NCI-H1048 (cell line): ENCODE measurements around the gene NAIF1.
"Not testable (repeated sequence)": the region's sequence is repeated elsewhere in the genome, so short reads cannot be mapped to it uniquely, and the experiment has no call there.

Source experiments
- DNase-seq: peaks from one replicate; lab custom pipeline; 2025; lab: John Stamatoyannopoulos, UW

The NAIF1 gene

DNA sequence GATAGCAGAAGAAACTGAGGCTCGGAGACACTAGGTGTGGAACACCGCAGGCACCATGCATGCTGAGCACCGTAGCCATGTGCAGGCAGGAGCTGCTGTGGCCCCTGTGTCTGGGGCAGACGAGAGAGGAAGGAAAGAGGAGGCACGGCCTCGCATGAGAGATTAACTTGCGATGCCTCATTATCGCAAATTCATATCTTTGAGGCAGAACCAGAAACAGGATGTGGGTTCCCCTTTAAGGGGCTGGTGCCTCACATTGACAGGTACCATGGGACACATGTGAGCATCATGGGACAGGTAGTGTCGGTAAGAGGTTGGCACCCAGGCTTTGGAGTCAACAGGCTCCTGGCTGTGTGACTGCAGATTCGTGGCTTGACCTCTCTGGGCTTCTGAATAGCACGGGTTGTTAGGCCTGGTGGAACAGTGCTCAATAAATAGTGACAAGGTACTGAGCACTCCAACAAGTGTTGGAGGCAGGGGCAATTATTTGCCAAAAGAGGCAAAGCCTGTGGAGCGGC is 40.8 kb downstream of the NAIF1 start:
- no peak for DNase-seq

DNA sequence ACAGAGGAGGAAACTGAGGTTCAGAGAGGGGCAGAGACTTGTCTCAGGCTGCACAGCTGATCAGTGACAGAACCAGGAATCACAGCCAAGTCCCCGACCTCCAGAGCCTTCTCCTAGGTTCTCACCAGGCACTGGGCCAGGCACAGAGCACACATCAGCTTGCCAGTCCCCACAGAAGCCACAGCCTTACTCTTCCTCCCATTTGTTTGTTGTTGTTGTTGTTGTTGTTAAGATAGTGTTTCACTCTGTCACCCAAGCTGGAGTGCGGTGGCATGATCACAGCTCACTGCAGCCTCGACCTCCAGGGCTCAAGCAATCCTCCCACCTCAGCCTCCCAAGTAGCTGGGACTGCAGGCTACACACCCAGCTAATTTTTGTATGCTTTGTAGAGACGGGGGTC is 41.4 kb downstream of the NAIF1 start:
- DNase-seq = no peak

DNA sequence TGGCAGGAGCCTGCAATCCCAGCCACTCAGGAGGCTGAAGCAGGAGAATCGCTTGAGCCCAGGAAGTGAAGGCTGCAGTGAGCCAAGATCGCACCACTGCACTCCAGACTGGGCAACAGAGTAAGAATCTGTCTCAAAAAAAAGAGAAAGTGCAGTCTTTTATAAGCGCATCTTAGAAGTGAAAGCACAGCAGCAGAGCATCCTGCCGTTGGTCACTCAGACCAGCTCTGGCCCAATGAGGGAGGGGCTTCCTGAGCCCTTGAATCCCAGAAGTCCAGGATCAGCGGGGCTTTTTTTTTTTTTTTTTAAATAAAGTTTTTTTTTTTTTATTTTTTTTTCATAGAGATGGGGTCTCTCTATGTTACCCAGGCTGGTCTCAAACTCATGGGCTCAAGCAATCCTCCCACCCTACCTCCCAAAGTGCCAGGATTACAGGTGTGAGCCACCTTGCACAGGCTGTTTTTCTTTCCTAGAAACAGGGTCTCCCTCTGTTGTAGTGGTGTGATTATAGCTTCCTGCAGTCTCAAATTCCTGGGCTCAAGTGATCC is 42.3 kb downstream of the NAIF1 start:
- no peak for DNase-seq

DNA sequence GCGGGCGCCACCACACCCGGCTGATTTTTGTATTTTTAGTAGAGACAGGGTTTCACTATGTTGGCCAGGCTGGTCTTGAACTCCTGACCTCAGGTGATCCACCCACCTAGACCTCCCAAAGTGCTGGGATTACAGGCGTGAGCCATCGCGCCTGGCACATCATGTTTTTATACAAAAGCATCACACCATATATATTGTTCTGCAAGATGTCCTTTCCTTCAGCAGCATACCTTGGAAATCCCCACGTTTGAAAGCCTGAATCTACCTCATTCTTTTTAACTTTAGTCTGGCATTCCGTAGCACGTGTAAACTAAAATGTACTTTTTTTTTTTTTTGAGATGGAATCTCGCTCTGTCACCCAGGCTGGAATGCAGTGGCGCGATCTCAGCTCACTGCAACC is 43.4 kb downstream of the NAIF1 start:
- DNase-seq = not testable (repeated sequence)

DNA sequence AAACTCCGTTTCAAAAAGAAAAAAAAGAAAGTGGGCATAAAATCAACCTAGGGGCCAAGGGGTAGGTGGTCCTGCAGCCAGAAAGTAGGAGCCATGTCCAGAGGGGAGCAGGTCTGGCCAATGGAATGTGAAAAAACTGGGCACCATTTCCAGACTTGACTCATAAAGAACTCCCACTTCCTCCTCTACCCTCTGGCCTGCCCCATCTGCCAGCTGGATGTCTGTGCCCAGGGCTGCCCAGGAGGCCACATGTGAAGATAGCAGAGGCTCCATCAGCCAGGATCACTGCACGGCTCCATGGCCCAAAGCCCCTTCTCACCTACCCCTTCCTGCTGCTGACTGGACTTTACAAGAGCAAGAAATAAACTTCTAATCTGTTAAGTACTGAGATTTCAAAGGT is 44.2 kb downstream of the NAIF1 start:
- DNase-seq = no peak

DNA sequence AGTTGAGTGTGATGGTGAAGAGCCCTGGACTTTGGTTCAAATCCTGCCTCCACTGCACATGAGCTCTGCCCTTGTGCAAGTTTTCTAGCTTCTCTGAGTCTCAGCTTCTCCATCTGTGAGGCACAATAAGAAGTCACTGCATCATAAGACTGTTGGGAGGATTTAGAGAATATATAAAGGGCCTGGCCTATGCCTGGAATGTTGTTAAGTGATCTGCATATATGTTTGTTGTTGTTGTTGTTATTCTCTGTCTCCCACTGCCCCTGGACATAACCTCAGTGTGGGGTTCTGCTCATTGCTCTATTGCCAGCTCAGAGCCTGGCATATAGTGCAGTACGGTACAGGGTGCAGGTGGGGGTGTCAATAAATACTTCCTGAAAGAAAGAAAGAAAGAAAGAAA is 46.0 kb downstream of the NAIF1 start:
- no peak for DNase-seq

DNA sequence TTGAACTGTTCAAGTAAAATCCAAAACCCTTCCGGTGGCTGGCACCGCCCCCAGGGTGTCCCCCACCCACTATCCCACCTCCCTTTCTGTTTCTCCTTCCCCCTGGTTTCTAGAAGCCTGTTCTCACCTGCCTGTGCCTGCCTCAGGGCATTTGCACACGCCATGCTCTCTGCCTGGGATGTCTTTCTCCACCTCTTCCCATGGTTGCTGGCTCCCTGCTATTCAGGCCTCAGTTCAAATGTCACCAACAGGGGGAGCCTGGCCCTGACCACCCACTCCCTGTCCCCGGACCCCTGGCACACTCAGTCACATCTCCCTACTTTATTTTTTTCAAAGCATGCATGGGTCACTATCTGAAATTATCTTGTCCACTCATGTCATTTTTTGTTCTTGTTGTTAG is 46.4 kb downstream of the NAIF1 start:
- DNase-seq = no peak

DNA sequence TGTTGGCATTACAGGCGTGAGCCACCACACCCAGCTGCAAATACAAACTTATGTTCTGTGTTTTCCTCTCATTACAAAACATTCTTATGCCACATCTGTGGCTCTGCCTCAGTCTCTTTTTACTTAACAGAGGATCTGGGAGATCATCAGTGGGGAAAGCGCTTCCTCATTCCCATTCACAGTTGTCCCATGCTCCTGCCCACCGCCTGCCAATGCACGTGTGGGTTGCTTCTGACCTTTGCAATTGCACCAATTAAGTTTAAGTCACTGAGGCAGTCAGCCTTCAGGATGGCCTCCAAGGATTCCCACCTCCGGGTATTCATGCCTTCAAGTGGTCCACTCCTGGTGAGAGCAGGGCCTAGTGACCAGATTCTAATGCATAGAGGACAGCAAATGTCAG is 51.4 kb downstream of the NAIF1 start:
- no peak for DNase-seq
